ENCODE measurements around the gene MKRN2OS. TPM values are rescaled to one million over a fixed set of nuclear protein-coding genes. Genes with fewer than 3 reads are reported as not detected.

MKRN2OS gene
- total RNA-seq, 1 experiment from 2014 or later, result not detected

DNA sequence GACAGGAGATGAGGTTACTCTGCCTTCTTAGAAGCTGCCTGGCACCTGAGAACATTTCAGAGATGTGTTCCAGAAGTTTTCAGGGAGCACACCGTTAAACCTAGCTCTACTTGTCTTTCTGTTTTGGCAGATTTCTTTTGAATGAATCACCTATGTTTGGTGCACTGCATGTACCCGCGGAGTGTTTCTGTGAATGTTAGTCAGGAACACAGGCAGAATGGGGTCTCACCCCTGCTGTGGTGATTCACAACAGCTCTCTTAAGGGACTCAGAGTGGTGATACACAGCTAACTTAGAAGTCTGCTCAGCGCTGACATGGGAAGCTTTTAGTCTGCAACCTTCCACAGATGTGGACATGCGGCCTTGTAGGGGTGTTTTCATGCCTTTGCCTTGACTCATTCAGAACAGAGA, 37.0 kb downstream of the MKRN2OS start:
- ATAC-seq (no peak), DNase-seq (ENCODE audit: low spot score) (no peak)
- ChIA-PET POLR2A (no interaction called here), CTCF (interaction anchor here (0.7 kb wide), 1 partner anchor 12 kb away, joined by 3 read pairs; no protein-coding TSS in a partner anchor)
- H3K4me1 Mint-ChIP-seq, result no peaks in the 10 kb centered on the region
- no peak overlapping the region for H3K4me3 Mint-ChIP-seq
- H3K36me3 Mint-ChIP-seq, result peaks cover 27% of the 10 kb centered on the region
- no peaks in the 10 kb centered on the region for H3K9me3 Mint-ChIP-seq
- no peaks in the 10 kb centered on the region for H3K27me3 Mint-ChIP-seq (ENCODE audit: low read depth)
- no peak overlapping the region for H3K27ac Mint-ChIP-seq
- TF ChIP-seq, protein P1, sequence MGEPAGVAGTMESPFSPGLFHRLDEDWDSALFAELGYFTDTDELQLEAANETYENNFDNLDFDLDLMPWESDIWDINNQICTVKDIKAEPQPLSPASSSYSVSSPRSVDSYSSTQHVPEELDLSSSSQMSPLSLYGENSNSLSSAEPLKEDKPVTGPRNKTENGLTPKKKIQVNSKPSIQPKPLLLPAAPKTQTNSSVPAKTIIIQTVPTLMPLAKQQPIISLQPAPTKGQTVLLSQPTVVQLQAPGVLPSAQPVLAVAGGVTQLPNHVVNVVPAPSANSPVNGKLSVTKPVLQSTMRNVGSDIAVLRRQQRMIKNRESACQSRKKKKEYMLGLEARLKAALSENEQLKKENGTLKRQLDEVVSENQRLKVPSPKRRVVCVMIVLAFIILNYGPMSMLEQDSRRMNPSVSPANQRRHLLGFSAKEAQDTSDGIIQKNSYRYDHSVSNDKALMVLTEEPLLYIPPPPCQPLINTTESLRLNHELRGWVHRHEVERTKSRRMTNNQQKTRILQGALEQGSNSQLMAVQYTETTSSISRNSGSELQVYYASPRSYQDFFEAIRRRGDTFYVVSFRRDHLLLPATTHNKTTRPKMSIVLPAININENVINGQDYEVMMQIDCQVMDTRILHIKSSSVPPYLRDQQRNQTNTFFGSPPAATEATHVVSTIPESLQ (CRISPR knock-in tag; IDR thresholded peaks at IDR 0.05), result no peak
- TF ChIP-seq KAT7 (CRISPR knock-in tag; IDR thresholded peaks at IDR 0.05; ENCODE audit: borderline replicate concordance) (no peak), ESRRA (CRISPR knock-in tag; IDR thresholded peaks at IDR 0.05; ENCODE audit: borderline replicate concordance) (no peak), JUN (CRISPR knock-in tag; IDR thresholded peaks at IDR 0.05) (no peak), TCF7 (CRISPR knock-in tag; IDR thresholded peaks at IDR 0.05; ENCODE audit: low read depth) (no peak), ETV6 (CRISPR knock-in tag; IDR thresholded peaks at IDR 0.05) (no peak), GRHL2 (CRISPR knock-in tag; IDR thresholded peaks at IDR 0.05; ENCODE audit: insufficient replicate concordance, severe bottlenecking) (no peak)
- TF ChIP-seq, protein P2, sequence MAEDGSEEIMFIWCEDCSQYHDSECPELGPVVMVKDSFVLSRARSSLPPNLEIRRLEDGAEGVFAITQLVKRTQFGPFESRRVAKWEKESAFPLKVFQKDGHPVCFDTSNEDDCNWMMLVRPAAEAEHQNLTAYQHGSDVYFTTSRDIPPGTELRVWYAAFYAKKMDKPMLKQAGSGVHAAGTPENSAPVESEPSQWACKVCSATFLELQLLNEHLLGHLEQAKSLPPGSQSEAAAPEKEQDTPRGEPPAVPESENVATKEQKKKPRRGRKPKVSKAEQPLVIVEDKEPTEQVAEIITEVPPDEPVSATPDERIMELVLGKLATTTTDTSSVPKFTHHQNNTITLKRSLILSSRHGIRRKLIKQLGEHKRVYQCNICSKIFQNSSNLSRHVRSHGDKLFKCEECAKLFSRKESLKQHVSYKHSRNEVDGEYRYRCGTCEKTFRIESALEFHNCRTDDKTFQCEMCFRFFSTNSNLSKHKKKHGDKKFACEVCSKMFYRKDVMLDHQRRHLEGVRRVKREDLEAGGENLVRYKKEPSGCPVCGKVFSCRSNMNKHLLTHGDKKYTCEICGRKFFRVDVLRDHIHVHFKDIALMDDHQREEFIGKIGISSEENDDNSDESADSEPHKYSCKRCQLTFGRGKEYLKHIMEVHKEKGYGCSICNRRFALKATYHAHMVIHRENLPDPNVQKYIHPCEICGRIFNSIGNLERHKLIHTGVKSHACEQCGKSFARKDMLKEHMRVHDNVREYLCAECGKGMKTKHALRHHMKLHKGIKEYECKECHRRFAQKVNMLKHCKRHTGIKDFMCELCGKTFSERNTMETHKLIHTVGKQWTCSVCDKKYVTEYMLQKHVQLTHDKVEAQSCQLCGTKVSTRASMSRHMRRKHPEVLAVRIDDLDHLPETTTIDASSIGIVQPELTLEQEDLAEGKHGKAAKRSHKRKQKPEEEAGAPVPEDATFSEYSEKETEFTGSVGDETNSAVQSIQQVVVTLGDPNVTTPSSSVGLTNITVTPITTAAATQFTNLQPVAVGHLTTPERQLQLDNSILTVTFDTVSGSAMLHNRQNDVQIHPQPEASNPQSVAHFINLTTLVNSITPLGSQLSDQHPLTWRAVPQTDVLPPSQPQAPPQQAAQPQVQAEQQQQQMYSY (CRISPR knock-in tag; IDR thresholded peaks at IDR 0.05), result no peak

- Mint-ChIP-seq H3K4me1 (no peaks in the 10 kb centered on the region), H3K9me3 (no peaks in the 10 kb centered on the region), H3K27ac (no peak overlapping the region), H3K4me3 (no peak overlapping the region), H3K27me3 (ENCODE audit: low read depth) (no peaks in the 10 kb centered on the region), H3K36me3 (peaks cover 32% of the 10 kb centered on the region)
- ATAC-seq (no peak), DNase-seq (ENCODE audit: low spot score) (no peak)
- TF ChIP-seq ESRRA (CRISPR knock-in tag; IDR thresholded peaks at IDR 0.05; ENCODE audit: borderline replicate concordance), result no peak
- TF ChIP-seq, protein P3, sequence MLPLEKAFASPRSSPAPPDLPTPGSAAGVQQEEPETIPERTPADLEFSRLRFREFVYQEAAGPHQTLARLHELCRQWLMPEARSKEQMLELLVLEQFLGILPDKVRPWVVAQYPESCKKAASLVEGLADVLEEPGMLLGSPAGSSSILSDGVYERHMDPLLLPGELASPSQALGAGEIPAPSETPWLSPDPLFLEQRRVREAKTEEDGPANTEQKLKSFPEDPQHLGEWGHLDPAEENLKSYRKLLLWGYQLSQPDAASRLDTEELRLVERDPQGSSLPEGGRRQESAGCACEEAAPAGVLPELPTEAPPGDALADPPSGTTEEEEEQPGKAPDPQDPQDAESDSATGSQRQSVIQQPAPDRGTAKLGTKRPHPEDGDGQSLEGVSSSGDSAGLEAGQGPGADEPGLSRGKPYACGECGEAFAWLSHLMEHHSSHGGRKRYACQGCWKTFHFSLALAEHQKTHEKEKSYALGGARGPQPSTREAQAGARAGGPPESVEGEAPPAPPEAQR (CRISPR knock-in tag; IDR thresholded peaks at IDR 0.05), result no peak
- no peak for TF ChIP-seq ZBTB21 (CRISPR knock-in tag; IDR thresholded peaks at IDR 0.05; ENCODE audit: borderline replicate concordance)
- TF ChIP-seq, protein P4, sequence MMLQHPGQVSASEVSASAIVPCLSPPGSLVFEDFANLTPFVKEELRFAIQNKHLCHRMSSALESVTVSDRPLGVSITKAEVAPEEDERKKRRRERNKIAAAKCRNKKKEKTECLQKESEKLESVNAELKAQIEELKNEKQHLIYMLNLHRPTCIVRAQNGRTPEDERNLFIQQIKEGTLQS (CRISPR knock-in tag; conservative IDR thresholded peaks at IDR 0.05), result no peak
- no peak for TF ChIP-seq ZNF416 (CRISPR knock-in tag; IDR thresholded peaks at IDR 0.05)
- TF ChIP-seq FOXJ3 (CRISPR knock-in tag; IDR thresholded peaks at IDR 0.05; ENCODE audit: borderline replicate concordance), result no peak
- no peak for TF ChIP-seq NR2C2 (CRISPR knock-in tag; IDR thresholded peaks at IDR 0.05)
- no peak for TF ChIP-seq FOXP1 (CRISPR knock-in tag; IDR thresholded peaks at IDR 0.05; ENCODE audit: borderline replicate concordance)
- TF ChIP-seq SOX15 (CRISPR knock-in tag; IDR thresholded peaks at IDR 0.05), result no peak
- no peak for TF ChIP-seq AR (CRISPR knock-in tag; IDR thresholded peaks at IDR 0.05)
- TF ChIP-seq, protein P5, sequence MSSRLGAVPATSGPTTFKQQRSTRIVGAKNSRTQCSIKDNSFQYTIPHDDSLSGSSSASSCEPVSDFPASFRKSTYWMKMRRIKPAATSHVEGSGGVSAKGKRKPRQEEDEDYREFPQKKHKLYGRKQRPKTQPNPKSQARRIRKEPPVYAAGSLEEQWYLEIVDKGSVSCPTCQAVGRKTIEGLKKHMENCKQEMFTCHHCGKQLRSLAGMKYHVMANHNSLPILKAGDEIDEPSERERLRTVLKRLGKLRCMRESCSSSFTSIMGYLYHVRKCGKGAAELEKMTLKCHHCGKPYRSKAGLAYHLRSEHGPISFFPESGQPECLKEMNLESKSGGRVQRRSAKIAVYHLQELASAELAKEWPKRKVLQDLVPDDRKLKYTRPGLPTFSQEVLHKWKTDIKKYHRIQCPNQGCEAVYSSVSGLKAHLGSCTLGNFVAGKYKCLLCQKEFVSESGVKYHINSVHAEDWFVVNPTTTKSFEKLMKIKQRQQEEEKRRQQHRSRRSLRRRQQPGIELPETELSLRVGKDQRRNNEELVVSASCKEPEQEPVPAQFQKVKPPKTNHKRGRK (CRISPR knock-in tag; IDR thresholded peaks at IDR 0.05; ENCODE audit: borderline replicate concordance), result no peak
- TF ChIP-seq USF1 (CRISPR knock-in tag; IDR thresholded peaks at IDR 0.05), result no peak
- TF ChIP-seq JAZF1 (CRISPR knock-in tag; IDR thresholded peaks at IDR 0.05), result no peak
- TF ChIP-seq ETV6 (CRISPR knock-in tag; IDR thresholded peaks at IDR 0.05), result no peak
- ChIA-PET CTCF (no interaction called here), POLR2A (no interaction called here)
Measured at GRCh38 chr3:12507591-12508281, 37.6 kb downstream of the MKRN2OS start.

All from WTC11 (cell line).